GM19455 (cell line): ENCODE data around the gene ENGASE.
A peak's percentile ranks its signal among the peaks of the same experiment; 100 is the strongest.
"Not testable (repeated sequence)": the region's sequence is repeated elsewhere in the genome, so short reads cannot be mapped to it uniquely, and the experiment has no call there.

Experiments
- ATAC-seq: cut with Tn5 transposase; IDR thresholded peaks from one replicate; pipeline ENCODE4 v1.9.1; 2021; ENCODE audit not compliant: unreplicated experiment

Gene ENGASE

DNA sequence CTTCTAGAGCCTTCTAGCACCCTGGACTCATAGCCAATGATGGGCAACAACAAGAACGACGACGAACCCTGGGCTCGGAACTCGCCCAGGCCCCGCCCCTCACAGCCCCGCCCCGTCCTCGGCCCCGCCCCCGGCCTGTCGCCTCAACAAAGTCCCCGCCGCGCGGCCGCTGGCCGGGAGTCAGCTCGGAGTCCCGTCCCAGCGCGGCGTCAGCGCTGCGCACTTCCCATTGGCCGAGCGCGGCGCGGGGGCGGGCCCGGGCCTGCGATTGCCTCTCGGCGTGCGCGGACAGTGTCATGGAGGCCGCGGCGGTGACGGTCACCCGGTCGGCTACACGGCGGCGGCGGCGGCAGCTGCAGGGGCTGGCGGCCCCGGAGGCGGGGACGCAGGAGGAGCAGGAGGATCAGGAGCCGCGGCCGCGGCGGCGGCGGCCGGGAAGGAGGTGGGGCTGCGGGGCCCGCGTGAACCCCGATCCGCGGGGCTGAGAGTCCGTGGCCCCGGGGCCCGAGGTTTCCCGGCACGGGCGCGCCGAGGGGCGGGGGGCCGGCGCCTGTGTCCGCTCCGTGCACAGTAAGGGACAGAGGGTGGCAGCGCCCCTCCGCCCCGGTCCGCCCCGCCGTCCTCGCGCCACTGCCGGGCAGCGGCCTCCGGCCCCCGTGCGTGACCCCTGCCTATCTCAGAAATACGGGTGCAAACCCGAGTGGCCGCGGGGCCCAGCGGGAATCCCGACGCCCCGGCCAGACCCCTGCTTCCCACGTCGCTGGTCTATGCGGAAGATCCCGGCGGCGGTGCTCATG, at the start of gene ENGASE:
TSS of gene ENGASE (plus strand) at position 176 of the 797 bp plus-strand sequence. CDS start at position 297, 121 bp downstream.
- peak; percentile 93 for ATAC-seq

DNA sequence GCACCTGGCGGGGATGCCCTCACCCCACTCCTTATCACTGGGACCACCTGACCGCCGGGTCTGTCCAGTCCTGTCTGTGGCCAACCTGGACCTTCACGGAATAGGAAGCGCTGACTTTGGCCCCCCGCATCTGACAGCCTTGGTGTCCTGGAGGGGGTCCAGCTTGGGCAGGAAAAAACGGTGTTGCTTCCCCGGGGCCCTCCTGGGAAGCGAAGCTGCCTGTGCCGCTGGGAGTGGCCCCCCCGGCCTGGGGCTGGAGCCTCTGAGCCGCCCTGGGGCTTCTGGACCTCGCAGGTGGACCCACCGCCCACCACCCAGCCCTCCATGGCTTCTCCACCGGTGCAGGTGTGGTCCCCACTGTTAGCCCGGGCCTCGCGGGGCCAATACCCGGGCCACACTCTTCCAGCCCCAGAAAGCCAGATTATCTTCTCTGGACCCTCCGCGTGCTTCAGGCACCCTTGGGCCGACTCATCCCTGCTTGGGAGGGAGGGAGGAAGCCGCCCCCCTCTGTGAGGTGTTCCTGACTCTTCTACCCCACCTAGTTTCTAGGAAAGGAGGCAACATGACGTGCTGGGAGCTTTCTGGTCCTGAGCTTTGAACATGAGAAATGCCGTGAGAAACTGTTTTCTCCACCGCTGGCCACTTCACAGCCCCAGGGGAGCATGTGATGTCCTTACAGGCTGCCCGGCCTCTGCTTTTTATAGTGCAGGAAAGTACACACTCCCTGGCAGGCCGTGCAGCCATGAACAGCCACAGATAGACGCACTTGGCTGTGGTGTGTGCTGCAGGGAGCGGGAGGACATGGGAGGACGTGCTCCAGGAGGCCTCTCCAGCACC, 49.5 kb upstream of the ENGASE start:
- ATAC-seq, result no peak

DNA sequence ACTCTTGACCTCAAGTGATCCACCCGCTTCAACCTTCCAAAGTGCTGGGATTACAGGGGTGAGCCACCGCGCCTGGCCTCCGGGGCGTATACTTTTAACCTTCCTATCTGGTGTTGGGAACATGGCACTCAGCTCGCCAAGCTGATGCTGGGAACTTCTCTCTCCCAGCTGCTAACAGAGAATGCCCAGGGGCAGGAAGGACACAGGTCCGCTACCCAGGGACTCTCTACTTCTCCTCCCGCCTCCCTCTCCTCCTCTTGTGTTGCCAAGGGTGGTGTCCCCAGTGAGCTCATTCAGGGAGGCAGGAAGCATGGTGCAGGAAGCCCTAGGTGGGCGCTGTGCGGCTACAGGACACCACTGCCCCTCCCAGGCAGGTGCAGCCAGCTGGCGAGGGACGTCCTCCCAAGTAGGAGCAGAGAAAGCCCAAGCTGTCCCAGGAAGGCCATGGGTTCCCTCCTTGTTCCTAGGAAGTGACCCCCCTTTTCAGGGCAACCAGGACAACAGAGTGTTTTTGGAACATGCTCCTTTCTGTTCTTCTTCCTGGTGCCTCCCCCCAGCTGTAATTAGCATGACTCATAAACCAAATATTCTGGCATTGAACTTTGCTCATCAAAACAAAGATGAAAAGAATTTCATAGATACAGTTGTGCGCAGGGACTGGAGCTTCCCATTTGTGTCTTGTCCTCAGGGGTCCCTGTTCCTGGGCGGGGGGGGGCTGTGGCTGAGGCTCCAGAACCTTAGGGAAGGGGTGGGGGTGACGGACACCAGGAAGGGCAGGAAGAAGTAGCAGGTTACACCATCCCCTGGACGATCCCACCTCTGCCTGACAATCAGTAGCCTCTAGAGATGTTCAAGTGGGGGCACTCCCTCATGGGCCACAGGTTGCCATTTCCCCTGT, 48.0 kb upstream of the ENGASE start:
- ATAC-seq, result no peak

GRCh38 chr17:79027274-79027924, 47.2 kb upstream of the ENGASE start:
- ATAC-seq, result no peak

DNA sequence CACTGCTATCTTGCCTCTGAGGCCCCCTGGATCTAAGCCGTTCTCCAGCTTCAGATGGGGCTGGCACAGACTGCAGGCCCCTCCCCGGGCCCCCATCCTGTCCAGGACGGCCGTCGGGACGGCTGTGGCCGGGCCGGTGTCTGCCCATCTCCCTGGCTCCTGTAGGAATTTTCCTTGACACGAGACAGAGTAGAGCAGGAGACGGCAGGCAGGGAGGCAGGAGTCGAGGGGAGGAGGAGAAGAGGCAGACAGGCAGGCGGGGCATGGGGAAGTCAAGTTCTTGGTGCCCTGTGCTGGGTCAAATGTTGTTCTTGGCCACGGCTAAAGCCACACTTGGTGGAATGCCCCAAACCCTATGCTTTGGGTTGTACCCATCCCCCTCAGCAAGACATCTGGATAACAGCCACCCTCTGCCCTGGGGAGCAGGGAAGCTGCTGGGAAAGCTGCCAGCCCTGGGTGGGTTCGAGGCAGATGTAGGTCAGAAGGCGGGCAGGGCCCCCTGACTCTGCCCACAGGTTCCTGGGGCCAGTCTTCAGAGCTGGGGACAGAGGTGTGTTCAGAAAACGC, 46.6 kb upstream of the ENGASE start:
- no peak for ATAC-seq

DNA sequence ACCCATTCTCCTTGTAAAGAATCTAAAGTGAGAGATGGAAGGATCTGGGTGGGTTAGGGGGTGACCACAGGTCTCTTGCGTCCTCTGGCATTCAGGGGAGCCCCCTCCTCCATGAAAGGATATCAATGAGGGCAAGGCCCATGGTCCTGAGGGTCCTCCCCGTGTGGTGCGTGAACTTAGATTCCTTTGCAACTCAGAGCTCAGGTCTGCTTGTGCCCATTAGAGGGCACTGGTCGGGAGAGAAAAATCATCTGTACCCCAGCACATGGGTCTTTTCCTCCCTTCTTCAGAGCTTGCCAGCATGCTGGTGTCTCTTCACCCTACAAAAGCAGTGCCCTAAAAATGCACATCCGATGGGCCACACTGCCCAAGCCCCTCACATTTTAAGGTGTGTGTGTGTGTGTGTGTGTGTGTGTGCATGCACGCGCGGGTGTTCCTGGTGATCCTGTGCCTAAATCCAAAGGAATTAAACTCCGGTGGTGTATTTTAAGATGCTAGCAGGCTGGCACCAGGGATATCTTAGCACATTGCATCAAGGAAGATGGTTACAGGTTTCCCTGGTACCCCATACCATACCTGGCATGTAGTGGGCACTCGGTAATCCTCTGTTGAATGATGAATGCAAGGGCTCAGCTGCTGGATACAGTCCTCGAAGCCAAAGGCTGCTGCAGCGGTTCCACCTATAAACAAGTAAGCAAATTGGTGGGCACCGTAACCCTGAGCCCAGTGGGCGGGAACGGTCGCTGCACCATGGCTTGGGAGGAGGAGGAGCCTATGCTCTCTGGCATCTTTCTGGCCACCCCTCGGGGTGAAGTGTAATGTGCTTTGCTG, 45.9 kb upstream of the ENGASE start:
- no peak for ATAC-seq

DNA sequence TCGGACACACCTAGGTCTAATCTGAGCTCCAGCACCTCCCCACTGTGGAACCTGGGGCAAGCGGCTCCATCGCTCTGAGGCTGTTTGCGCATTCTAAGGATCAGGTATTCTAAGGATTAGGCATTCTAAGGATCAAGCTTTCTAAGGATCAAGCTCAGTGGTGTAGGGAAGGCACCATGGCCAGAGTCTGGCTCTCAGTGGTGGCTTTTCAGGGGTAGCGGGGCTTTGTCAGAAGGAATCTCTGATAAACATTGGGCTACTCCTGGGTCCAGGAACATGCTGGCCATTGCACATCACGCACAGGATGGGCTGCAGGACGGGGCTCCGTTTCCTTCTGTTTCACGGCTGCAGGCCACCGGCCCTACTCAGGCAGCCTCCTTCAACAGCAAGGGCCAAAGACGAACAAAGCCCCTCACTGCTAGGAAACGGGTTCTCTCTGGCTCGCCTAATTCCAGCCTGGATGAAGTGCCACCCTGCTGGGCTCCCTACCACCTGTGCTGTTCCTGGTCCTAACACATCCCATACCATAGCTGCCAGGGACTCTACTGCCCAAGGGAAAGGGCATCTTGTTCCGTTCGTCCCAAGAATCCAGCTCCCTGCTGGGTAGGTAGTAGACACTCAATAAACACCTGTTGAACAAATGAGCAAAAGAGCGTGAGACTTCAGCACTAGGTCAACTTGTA, 45.2 kb upstream of the ENGASE start:
- ATAC-seq, result no peak

DNA sequence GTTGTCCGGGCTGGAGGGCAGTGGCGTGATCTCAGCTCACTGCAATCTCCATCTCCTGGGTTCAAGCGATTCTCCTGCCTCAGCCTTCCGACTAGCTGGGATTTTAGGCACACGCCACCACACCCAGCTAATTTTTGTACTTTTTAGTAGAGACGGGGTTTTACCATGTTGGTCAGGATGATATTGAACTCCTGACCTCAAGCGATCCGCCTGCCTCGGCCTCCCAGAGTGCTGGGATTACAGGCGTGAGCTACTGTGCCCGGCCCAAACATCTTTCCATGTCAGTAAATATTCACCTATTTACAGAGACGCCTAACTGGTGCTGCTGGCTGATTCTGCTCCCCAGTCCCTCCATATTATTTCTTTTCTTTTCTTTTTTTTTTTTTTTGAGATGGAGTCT, 44.0 kb upstream of the ENGASE start:
- ATAC-seq, result not testable (repeated sequence)

GRCh38 chr17:79031996-79032875, 42.4 kb upstream of the ENGASE start:
- ATAC-seq, result no peak

GRCh38 chr17:79033046-79033616, 41.5 kb upstream of the ENGASE start:
- no peak for ATAC-seq

- ATAC-seq, result no peak
Observed at GRCh38 chr17:79033741-79034501, 40.7 kb upstream of the ENGASE start.

GRCh38 chr17:79034931-79035485, 39.6 kb upstream of the ENGASE start:
- ATAC-seq, result no peak

DNA sequence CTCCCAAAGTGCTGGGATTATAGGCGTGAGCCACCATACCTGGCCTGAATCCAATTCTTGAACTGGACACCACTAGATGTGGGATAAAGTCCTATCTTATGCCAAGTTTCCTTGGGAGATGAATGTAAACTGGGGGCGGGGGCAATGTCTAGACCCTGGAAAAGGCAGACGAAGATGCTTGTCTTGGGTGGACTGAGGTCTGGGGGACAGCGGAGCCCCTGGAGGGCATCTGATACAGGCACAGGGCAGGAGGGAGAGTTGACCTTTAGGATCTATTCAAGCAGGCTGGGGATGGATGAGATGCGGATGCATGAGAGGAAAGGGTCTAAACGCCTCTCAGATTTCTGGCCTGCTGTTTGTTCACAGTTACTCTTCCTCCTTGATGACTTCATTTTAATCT, 38.9 kb upstream of the ENGASE start:
- ATAC-seq, result no peak

- ATAC-seq, result no peak
Observed at GRCh38 chr17:79036181-79036580, 38.4 kb upstream of the ENGASE start.

DNA sequence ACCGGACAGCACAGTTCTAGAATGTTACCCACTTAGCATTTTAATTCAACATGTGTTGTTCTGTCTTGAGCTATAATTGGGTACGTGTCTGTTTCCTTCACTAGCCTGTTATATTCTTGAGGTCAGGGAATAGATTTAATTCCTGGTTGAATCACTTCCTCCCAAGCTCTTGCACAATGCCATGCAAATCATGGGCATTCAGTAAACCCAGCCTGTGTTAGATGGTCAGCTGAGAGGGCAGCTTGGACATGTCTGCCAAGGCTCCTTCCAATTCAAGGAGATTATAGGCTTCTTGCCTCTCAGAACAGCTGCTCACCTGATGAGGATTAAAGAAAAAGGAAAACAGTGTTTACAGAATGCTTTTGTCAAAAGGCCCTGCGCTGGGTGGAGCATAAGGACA, 38.0 kb upstream of the ENGASE start:
- no peak for ATAC-seq

- no peak for ATAC-seq
Observed at GRCh38 chr17:79038545-79039135, 36.0 kb upstream of the ENGASE start.
